Glutamatergic neuron (in vitro differentiated cells): Measurements from ENCODE around the gene MROH8. TPM values are rescaled to one million over a fixed set of nuclear protein-coding genes. Genes with fewer than 3 reads are reported as not detected.

Experiments
- DNase-seq: peaks from one replicate; pipeline ENCODE4 v3.0.0; 2022
- H3K27ac Mint-ChIP-seq: one replicate; pipeline ENCODE4 v1.8.0; 2020; ENCODE audit warnings: mild to moderate bottlenecking, mixed read lengths, inconsistent platforms; ENCODE audit not compliant: unreplicated experiment
- H3K27me3 Mint-ChIP-seq: one replicate; pipeline ENCODE4 v1.8.0; 2020; ENCODE audit warnings: mild to moderate bottlenecking, moderate library complexity, mixed read lengths, inconsistent platforms; ENCODE audit not compliant: unreplicated experiment
- H3K36me3 Mint-ChIP-seq: one replicate; pipeline ENCODE4 v1.8.0; 2020; ENCODE audit warnings: mild to moderate bottlenecking, mixed read lengths, inconsistent platforms; ENCODE audit not compliant: unreplicated experiment
- H3K4me1 Mint-ChIP-seq: one replicate; pipeline ENCODE4 v1.8.0; 2020; ENCODE audit warnings: mild to moderate bottlenecking, low read depth, mixed read lengths, inconsistent platforms; ENCODE audit not compliant: unreplicated experiment
- H3K4me3 Mint-ChIP-seq: one replicate; pipeline ENCODE4 v1.8.0; 2020; ENCODE audit warnings: mild to moderate bottlenecking, mixed read lengths, inconsistent platforms; ENCODE audit not compliant: unreplicated experiment
- H3K9me3 Mint-ChIP-seq: one replicate; pipeline ENCODE4 v1.8.0; 2020; ENCODE audit warnings: mild to moderate bottlenecking, moderate library complexity, mixed read lengths, inconsistent platforms; ENCODE audit not compliant: unreplicated experiment
- CTCF ChIP-seq: fragments of 200-600 bp; sonication (generic); IDR thresholded peaks from one replicate; pipeline ENCODE4 v1.5.0; 2021; ENCODE audit not compliant: partially characterized antibody, unreplicated experiment
- total RNA-seq: library from RNA; stranded (reverse); fragmentation: NEBNext Ultra II Directional; extraction: Animal tissue kit (Norgen Biotek cat#: 25700); gene quantifications from one replicate; pipeline ENCODE4 v1.2.1, GENCODE V29; 2021; ENCODE audit not compliant: unreplicated experiment

MROH8 gene
- total RNA-seq, 1 donor from 2014 or later: 2.6 TPM

DNA sequence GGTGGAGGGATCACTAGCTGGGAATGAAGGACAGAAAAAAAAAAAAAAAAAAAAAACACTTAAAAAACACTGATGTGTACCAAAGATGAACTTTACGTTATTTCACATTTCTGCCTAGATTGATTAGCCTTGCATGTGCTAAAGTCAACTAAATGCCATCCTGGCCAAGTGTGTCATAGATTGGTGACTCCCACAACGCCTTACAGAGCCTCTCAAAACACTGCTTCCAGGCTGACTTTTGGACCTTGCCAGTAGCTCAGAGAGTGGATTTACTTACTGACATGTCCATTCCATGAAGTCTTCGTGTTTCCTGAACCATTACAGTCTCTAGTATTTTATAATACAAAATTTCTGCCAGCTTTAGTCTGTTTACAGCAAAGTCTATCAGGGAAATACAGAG is 124.1 kb downstream of the MROH8 start:
- no peak for TF ChIP-seq CTCF
- peaks cover 1% of the 10 kb centered on the region for H3K9me3 Mint-ChIP-seq
- no peaks in the 10 kb centered on the region for H3K36me3 Mint-ChIP-seq
- DNase-seq: no peak
- H3K4me3 Mint-ChIP-seq: no peak overlapping the region
- no peaks in the 10 kb centered on the region for H3K27me3 Mint-ChIP-seq
- H3K27ac Mint-ChIP-seq: no peak overlapping the region
- no peaks in the 10 kb centered on the region for H3K4me1 Mint-ChIP-seq

DNA sequence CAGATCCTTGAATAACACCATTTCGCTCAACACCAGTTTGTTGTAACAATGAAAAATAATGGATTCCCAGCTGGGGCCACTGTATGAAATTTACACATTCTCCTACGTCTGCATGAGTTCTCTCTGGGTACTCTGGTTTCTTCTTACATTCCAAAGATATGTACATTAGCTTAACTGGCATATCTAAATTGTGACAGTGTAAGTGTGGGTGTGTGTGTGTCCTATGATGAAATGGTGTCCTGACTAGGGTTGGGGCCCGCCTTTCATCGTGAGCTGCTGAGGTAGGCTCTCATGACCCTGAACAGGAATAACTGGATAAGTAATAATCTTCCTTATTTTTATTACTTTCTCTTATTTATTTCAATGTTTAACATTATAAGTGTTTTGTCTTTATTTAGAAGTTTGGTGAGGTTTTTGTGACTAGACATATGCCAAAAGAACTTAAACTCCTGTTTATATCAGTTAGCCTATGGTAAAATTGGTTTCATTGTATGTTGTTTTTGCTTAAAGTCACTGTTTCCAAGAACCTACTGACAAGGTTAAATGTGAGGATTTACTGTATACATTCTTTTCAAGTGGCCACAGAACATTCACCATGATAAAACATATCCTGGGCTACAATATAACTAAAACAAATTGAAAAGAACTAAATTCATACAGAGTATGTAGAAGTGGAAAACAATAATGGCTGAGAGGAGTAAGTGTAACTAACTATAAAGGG is 126.0 kb downstream of the MROH8 start:
- Mint-ChIP-seq H3K36me3 (no peaks in the 10 kb centered on the region), H3K4me1 (no peaks in the 10 kb centered on the region), H3K4me3 (no peak overlapping the region), H3K27ac (no peak overlapping the region), H3K27me3 (no peaks in the 10 kb centered on the region), H3K9me3 (peaks cover 1% of the 10 kb centered on the region)
- no peak for DNase-seq
- no peak for TF ChIP-seq CTCF

Other genes with a start within 250 kb of the MROH8 start
- 30.8 TPM for gene SAMHD1, start 227.8 kb downstream of the MROH8 start, total RNA-seq
- 4.9 TPM for gene RBL1, start 83.6 kb downstream of the MROH8 start, total RNA-seq
- gene RPN2, start 218 bp downstream of the MROH8 start, total RNA-seq: 156 TPM
- not detected for gene GHRH, start 82.3 kb upstream of the MROH8 start, total RNA-seq
- 27.9 TPM for gene MANBAL, start 110.1 kb upstream of the MROH8 start, total RNA-seq
- 39.2 TPM for gene SRC, start 166.6 kb upstream of the MROH8 start, total RNA-seq